Right lobe of liver (tissue), 4 donors: ENCODE measurements around the gene GRIFIN.

ENCODE experiments used
- POLR2A ChIP-seq: fragments of 450-650 bp; IDR thresholded peaks from one replicate; pipeline ENCODE4 v1.6.1; 2017; ENCODE audit warnings: antibody characterized with exemption, mild to moderate bottlenecking
- TF ChIP-seq, protein P1 (sequence below), 4 donors: fragments of 200-600 bp in 3 of 4; fragments of 450-650 bp in 1 of 4; IDR thresholded peaks; one replicate each; pipeline versions ENCODE4 v1.5.1 to v1.8.0; 2016 to 2022; ENCODE audit warnings: antibody characterized with exemption in 4 of 4, mild to moderate bottlenecking in 2 of 4
- donor health status: DM: no; HTN: no; CAD: no.
- donor health status: DM: no; HTN: no; CAD: no.
- donor health status: DM: no; HTN: yes; CAD: no.

- TF ChIP-seq POLR2A, result peak; percentile 91
- TF ChIP-seq, protein P1, sequence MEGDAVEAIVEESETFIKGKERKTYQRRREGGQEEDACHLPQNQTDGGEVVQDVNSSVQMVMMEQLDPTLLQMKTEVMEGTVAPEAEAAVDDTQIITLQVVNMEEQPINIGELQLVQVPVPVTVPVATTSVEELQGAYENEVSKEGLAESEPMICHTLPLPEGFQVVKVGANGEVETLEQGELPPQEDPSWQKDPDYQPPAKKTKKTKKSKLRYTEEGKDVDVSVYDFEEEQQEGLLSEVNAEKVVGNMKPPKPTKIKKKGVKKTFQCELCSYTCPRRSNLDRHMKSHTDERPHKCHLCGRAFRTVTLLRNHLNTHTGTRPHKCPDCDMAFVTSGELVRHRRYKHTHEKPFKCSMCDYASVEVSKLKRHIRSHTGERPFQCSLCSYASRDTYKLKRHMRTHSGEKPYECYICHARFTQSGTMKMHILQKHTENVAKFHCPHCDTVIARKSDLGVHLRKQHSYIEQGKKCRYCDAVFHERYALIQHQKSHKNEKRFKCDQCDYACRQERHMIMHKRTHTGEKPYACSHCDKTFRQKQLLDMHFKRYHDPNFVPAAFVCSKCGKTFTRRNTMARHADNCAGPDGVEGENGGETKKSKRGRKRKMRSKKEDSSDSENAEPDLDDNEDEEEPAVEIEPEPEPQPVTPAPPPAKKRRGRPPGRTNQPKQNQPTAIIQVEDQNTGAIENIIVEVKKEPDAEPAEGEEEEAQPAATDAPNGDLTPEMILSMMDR (IDR thresholded peaks at IDR 0.05), result no peak
Measured at GRCh38 chr7:2519119-2519930, 43.1 kb upstream of the GRIFIN start, which contains the start of gene LFNG.
